GM21515 (cell line): ENCODE results near the gene PAPOLB.

ENCODE experiments used
- ATAC-seq: cut with Tn5 transposase; IDR thresholded peaks from one replicate; pipeline ENCODE4 v1.9.1; 2021; ENCODE audit not compliant: unreplicated experiment

PAPOLB gene

GRCh38 chr7:4842319-4843064 lies 19.3 kb downstream of the PAPOLB start:
- no peak for ATAC-seq

- ATAC-seq, result no peak
Measured at GRCh38 chr7:4841836-4842235, 20.0 kb downstream of the PAPOLB start.

- ATAC-seq, result no peak
Measured at GRCh38 chr7:4841007-4841784, 20.6 kb downstream of the PAPOLB start.

- no peak for ATAC-seq
Measured at GRCh38 chr7:4840079-4840501, 21.7 kb downstream of the PAPOLB start.

- ATAC-seq, result no peak
Measured at GRCh38 chr7:4838626-4839334, 23.1 kb downstream of the PAPOLB start.

- ATAC-seq, result no peak
Measured at GRCh38 chr7:4837803-4838625, 23.8 kb downstream of the PAPOLB start.

GRCh38 chr7:4837041-4837802 lies 24.6 kb downstream of the PAPOLB start:
- no peak for ATAC-seq

- no peak for ATAC-seq
Measured at GRCh38 chr7:4836206-4836661, 25.6 kb downstream of the PAPOLB start.

- no peak for ATAC-seq
Measured at GRCh38 chr7:4835398-4836205, 26.2 kb downstream of the PAPOLB start.

GRCh38 chr7:4834601-4835397 lies 27.0 kb downstream of the PAPOLB start:
- no peak for ATAC-seq

- ATAC-seq, result no peak
Measured at GRCh38 chr7:4833691-4834600, 27.9 kb downstream of the PAPOLB start.

- no peak for ATAC-seq
Measured at GRCh38 chr7:4833176-4833575, 28.7 kb downstream of the PAPOLB start.

- no peak for ATAC-seq
Measured at GRCh38 chr7:4832711-4833110, 29.1 kb downstream of the PAPOLB start.

- ATAC-seq, result no peak
Measured at GRCh38 chr7:4831723-4832495, 29.9 kb downstream of the PAPOLB start.

- no peak for ATAC-seq
Measured at GRCh38 chr7:4830176-4830575, 31.7 kb downstream of the PAPOLB start.

- no peak for ATAC-seq
Measured at GRCh38 chr7:4828720-4829383, 33.0 kb downstream of the PAPOLB start.
